SHP77 treated with DMSO at 0.1 percent for 48 hours (cell line): Measurements from ENCODE around the gene CHCHD4.
"Not testable (repeated sequence)": the region's sequence is repeated elsewhere in the genome, so short reads cannot be mapped to it uniquely, and the experiment has no call there.

Experiments used
- DNase-seq: peaks from one replicate; lab custom pipeline; 2025; lab: John Stamatoyannopoulos, UW

Gene CHCHD4

GRCh38 chr3:14120111-14120920, 4.4 kb downstream of the CHCHD4 start:
- no peak for DNase-seq

GRCh38 chr3:14119651-14120050, 5.0 kb downstream of the CHCHD4 start:
- DNase-seq, result no peak

GRCh38 chr3:14118400-14119381, 6.0 kb downstream of the CHCHD4 start:
- no peak for DNase-seq

- no peak for DNase-seq
Observed at GRCh38 chr3:14117468-14118399, 6.9 kb downstream of the CHCHD4 start.

GRCh38 chr3:14113965-14114635, 10.6 kb downstream of the CHCHD4 start:
- DNase-seq, result no peak

- DNase-seq, result no peak
Observed at GRCh38 chr3:14110699-14111098, 14.0 kb downstream of the CHCHD4 start.

GRCh38 chr3:14109821-14110220, 14.8 kb downstream of the CHCHD4 start:
- not testable (repeated sequence) for DNase-seq

- DNase-seq, result no peak
Observed at GRCh38 chr3:14097616-14098391, 26.9 kb downstream of the CHCHD4 start.

- no peak for DNase-seq
Observed at GRCh38 chr3:14096742-14097141, 27.9 kb downstream of the CHCHD4 start.

GRCh38 chr3:14093831-14094230, 30.8 kb downstream of the CHCHD4 start:
- DNase-seq, result no peak

GRCh38 chr3:14092464-14092863, 32.2 kb downstream of the CHCHD4 start:
- DNase-seq, result no peak

GRCh38 chr3:14091959-14092358, 32.7 kb downstream of the CHCHD4 start:
- not testable (repeated sequence) for DNase-seq

GRCh38 chr3:14087461-14087860, 37.2 kb downstream of the CHCHD4 start:
- DNase-seq, result not testable (repeated sequence)

- DNase-seq, result no peak
Observed at GRCh38 chr3:14082108-14082657, 42.5 kb downstream of the CHCHD4 start.

- no peak for DNase-seq
Observed at GRCh38 chr3:14077310-14077709, 47.4 kb downstream of the CHCHD4 start.

- not testable (repeated sequence) for DNase-seq
Observed at GRCh38 chr3:14075233-14075632, 49.4 kb downstream of the CHCHD4 start.

GRCh38 chr3:14064910-14065309, 59.8 kb downstream of the CHCHD4 start:
- no peak for DNase-seq

GRCh38 chr3:14063152-14063551, 61.5 kb downstream of the CHCHD4 start:
- DNase-seq, result no peak
